GM12874 (cell line): ENCODE measurements around the gene LCOR.

Source experiments
- CTCF ChIP-seq: IDR thresholded peaks from 2 replicates; pipeline ENCODE4 v1.5.1; 2011; ENCODE audit warnings: low read depth, mild to moderate bottlenecking, control low read depth, low read length, moderate library complexity; ENCODE audit not compliant: insufficient read depth

LCOR gene

GRCh38 chr10:96896884-96897589 lies 64.9 kb downstream of the LCOR start:
- TF ChIP-seq CTCF: no peak

GRCh38 chr10:96902117-96902516 lies 70.0 kb downstream of the LCOR start:
- no peak for TF ChIP-seq CTCF

GRCh38 chr10:96902731-96903358 lies 70.7 kb downstream of the LCOR start:
- TF ChIP-seq CTCF: no peak

- TF ChIP-seq CTCF: no peak
These were observed 72.5 kb downstream of the LCOR start for GRCh38 chr10:96904648-96905047.

GRCh38 chr10:96906864-96907263 lies 74.8 kb downstream of the LCOR start:
- TF ChIP-seq CTCF: no peak

- peak; percentile 54; the same call in 1 of the 2 replicates for TF ChIP-seq CTCF
These were observed 78.6 kb downstream of the LCOR start for GRCh38 chr10:96910488-96911395.

- no peak for TF ChIP-seq CTCF
These were observed 80.3 kb downstream of the LCOR start for GRCh38 chr10:96912405-96912804.
